Activated B cell treated with CpG ODN at 0.5 μM for 24 hours (primary cell): ENCODE data around the gene JARID2. TPM values are rescaled to one million over a fixed set of nuclear protein-coding genes. Genes with fewer than 3 reads are reported as not detected.

Experiments
- ATAC-seq: fragments of 200-7000 bp; cut with Tn5 transposase; one replicate; pipeline ENCODE4 v1.10.0; 2021; ENCODE audit warnings: low read depth, mild to moderate bottlenecking, moderate library complexity
- CTCF ChIA-PET: fragments of 350-600 bp; sonication (Branson Sonifier 250); formaldehyde crosslinking; loops from one replicate; lab custom pipeline; 2021; ENCODE audit warnings: antibody characterized with exemption; lab: Charles Lee
- POLR2A ChIA-PET: fragments of 350-600 bp; sonication (Branson Sonifier 250); formaldehyde crosslinking; loops from one replicate; lab custom pipeline; 2021; ENCODE audit warnings: antibody characterized with exemption; lab: Charles Lee
- DNase-seq: peaks from one replicate; pipeline ENCODE4 v3.0.0; 2022
- H3K27ac Mint-ChIP-seq: one replicate; pipeline ENCODE4 v1.8.0; 2020; ENCODE audit warnings: mixed read lengths
- H3K27me3 Mint-ChIP-seq: one replicate; pipeline ENCODE4 v1.8.0; 2021; ENCODE audit warnings: mixed read lengths
- H3K36me3 Mint-ChIP-seq: one replicate; pipeline ENCODE4 v1.8.0; 2021; ENCODE audit warnings: low read depth, mixed read lengths
- H3K4me1 Mint-ChIP-seq: one replicate; pipeline ENCODE4 v1.8.0; 2021; ENCODE audit warnings: mixed read lengths
- H3K4me3 Mint-ChIP-seq: one replicate; pipeline ENCODE4 v1.8.0; 2020; ENCODE audit warnings: mild to moderate bottlenecking, mixed read lengths
- H3K9me3 Mint-ChIP-seq: one replicate; pipeline ENCODE4 v1.8.0; 2020; ENCODE audit warnings: mixed read lengths
- CTCF ChIP-seq: fragments of 200-600 bp; IDR thresholded peaks from one replicate; pipeline ENCODE4 v1.8.0; 2022; ENCODE audit warnings: antibody characterized with exemption, mild to moderate bottlenecking
- intact Hi-C: fragments of 100-400 bp; cut with micrococcal nuclease; formaldehyde crosslinking; loops from one replicate; pipeline ENCODE4 v1.15.1; 2024
- total RNA-seq: library from RNA; stranded (reverse); gene quantifications from 2 replicates; pipeline ENCODE4 v1.2.3, GENCODE V29; 2022

Gene JARID2
- total RNA-seq, 1 donor from 2014 or later, result 28.5 TPM

GRCh38 chr6:15518057-15518456, 272.2 kb downstream of the JARID2 start:
- POLR2A ChIA-PET, result interaction anchor here (0.6 kb wide), 1 partner anchor 1886 kb away, joined by 8 read pairs; no protein-coding TSS in a partner anchor
- Mint-ChIP-seq H3K4me3 (no peak overlapping the region), H3K36me3 (peaks cover 99% of the 10 kb centered on the region), H3K9me3 (no peaks in the 10 kb centered on the region), H3K27me3 (no peaks in the 10 kb centered on the region), H3K4me1 (no peaks in the 10 kb centered on the region), H3K27ac (no peak overlapping the region)
- CTCF ChIA-PET, result no interaction called here
- no peak for DNase-seq
- TF ChIP-seq CTCF, result no peak
- ATAC-seq, result no peak
- intact Hi-C loops, result no loop called here

- POLR2A ChIA-PET, result no interaction called here
- Mint-ChIP-seq H3K9me3 (no peaks in the 10 kb centered on the region), H3K36me3 (peaks cover 99% of the 10 kb centered on the region)
These were observed 273.0 kb downstream of the JARID2 start for GRCh38 chr6:15518878-15519277.

GRCh38 chr6:15519681-15520080, 273.8 kb downstream of the JARID2 start:
- DNase-seq (no peak), ATAC-seq (no peak)
- Mint-ChIP-seq H3K27me3 (no peaks in the 10 kb centered on the region), H3K36me3 (peaks cover 97% of the 10 kb centered on the region), H3K4me1 (no peaks in the 10 kb centered on the region), H3K27ac (no peak overlapping the region), H3K9me3 (no peaks in the 10 kb centered on the region), H3K4me3 (no peak overlapping the region)
- CTCF ChIA-PET, result interaction anchor here (0.8 kb wide), 1 partner anchor 214 kb away, joined by 3 read pairs; no protein-coding TSS in a partner anchor
- no peak for TF ChIP-seq CTCF
- POLR2A ChIA-PET, result interaction anchor here (0.5 to 0.6 kb wide), 2 partner anchors 31 to 103 kb away, joined by 3 read pairs; no protein-coding TSS in a partner anchor
- intact Hi-C loops, result loop anchor here (2.0 kb wide), 1 partner anchor 103 kb away; no protein-coding TSS in a partner anchor

More at GRCh38 chr6:15518878-15519277, 273.0 kb downstream of the JARID2 start:
- Mint-ChIP-seq H3K27me3 (no peaks in the 10 kb centered on the region), H3K4me3 (no peak overlapping the region), H3K4me1 (no peaks in the 10 kb centered on the region), H3K27ac (peak overlapping the region; percentile 31)
- DNase-seq (no peak), ATAC-seq (no peak)
- CTCF ChIA-PET, result interaction anchor here (0.8 kb wide), 1 partner anchor 213 kb away, joined by 3 read pairs; no protein-coding TSS in a partner anchor
- intact Hi-C loops, result no loop called here
- no peak for TF ChIP-seq CTCF

GRCh38 chr6:15520626-15521203, 274.8 kb downstream of the JARID2 start:
- ChIA-PET POLR2A (no interaction called here), CTCF (no interaction called here)
- no peak for TF ChIP-seq CTCF
- Mint-ChIP-seq H3K27me3 (no peaks in the 10 kb centered on the region), H3K4me3 (no peak overlapping the region), H3K9me3 (no peaks in the 10 kb centered on the region), H3K4me1 (peaks cover 8% of the 10 kb centered on the region), H3K27ac (peak overlapping the region; percentile 22), H3K36me3 (peaks cover 97% of the 10 kb centered on the region)
- intact Hi-C loops, result loop anchor here (2.0 kb wide), 1 partner anchor 102 kb away; no protein-coding TSS in a partner anchor
- DNase-seq, result no peak
- ATAC-seq, result no peak

GRCh38 chr6:15521582-15521981, 275.7 kb downstream of the JARID2 start:
- no peaks in the 10 kb centered on the region for H3K9me3 Mint-ChIP-seq
- H3K4me1 Mint-ChIP-seq, result peaks cover 17% of the 10 kb centered on the region
- intact Hi-C loops, result loop anchor here (2.0 kb wide), 1 partner anchor 101 kb away; no protein-coding TSS in a partner anchor
- DNase-seq (no peak), ATAC-seq (no peak)
- no peak overlapping the region for H3K4me3 Mint-ChIP-seq
- peaks cover 97% of the 10 kb centered on the region for H3K36me3 Mint-ChIP-seq
- POLR2A ChIA-PET, result no interaction called here
- peak overlapping the region; percentile 53 for H3K27ac Mint-ChIP-seq
- CTCF ChIA-PET, result no interaction called here
- H3K27me3 Mint-ChIP-seq, result no peaks in the 10 kb centered on the region
- TF ChIP-seq CTCF, result no peak
